Left ventricle myocardium inferior (tissue), 1 donor: Measurements from ENCODE around the gene GREB1. TPM values are rescaled to one million over a fixed set of nuclear protein-coding genes. Genes with fewer than 3 reads are reported as not detected.

Experiments used
- DNase-seq: peaks from one replicate; pipeline ENCODE4 v3.0.0-alpha.2; 2020
- H3K27ac ChIP-seq: fragments of 200-600 bp; replicated peaks from 2 replicates; pipeline ENCODE4 v1.8.0; 2021
- H3K27me3 ChIP-seq: fragments of 200-600 bp; 2 replicates; pipeline ENCODE4 v1.8.0; 2021; ENCODE audit warnings: low read depth
- H3K36me3 ChIP-seq: fragments of 200-600 bp; 2 replicates; pipeline ENCODE4 v1.8.0; 2021
- H3K4me1 ChIP-seq: fragments of 200-600 bp; 2 replicates; pipeline ENCODE4 v1.8.0; 2021
- H3K4me3 ChIP-seq: fragments of 200-600 bp; 2 replicates; pipeline ENCODE4 v1.8.0; 2021; ENCODE audit warnings: mild to moderate bottlenecking, moderate library complexity
- H3K9me3 ChIP-seq: fragments of 200-600 bp; replicated peaks from 2 replicates; pipeline ENCODE4 v1.8.0; 2021
- CTCF ChIP-seq: fragments of 200-600 bp; IDR thresholded peaks from 2 replicates; pipeline ENCODE4 v1.8.0; 2021; ENCODE audit warnings: antibody characterized with exemption, mild to moderate bottlenecking, borderline replicate concordance
- intact Hi-C: fragments of 100-400 bp; cut with micrococcal nuclease; formaldehyde crosslinking; loops from one replicate; pipeline ENCODE4 v1.11.0; 2022
- total RNA-seq: library from RNA; stranded (reverse); fragmentation: NEBNext Ultra II Directional; extraction: Animal tissue kit (Norgen Biotek cat#: 25700); gene quantifications from one replicate; pipeline ENCODE4 v1.2.1, GENCODE V29; 2021
- donor health status: DM: no; HTN: yes; CAD: no; lungs with severe emphysema.

Gene GREB1
- total RNA-seq, 1 donor from 2014 or later, result 7.8 TPM

DNA sequence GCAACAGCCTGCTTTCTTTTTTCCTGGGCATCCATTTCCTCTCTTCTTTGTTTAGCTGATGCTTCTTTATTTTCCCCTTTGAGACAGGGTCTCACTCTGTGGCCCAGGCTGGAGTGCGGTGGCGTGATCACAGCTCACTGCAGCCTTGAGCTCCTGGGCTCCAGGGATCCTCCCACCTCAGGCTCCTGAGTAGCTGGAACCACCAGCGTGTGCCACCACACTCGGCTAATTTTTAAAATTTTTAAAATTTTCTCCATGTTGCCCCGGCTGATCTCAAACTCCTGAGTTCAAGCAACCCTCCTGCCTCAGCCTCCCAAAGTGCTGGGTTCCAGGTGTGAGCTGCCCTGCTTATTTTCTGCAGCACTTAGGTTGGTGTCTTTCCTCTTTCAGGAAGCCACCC is 77.4 kb downstream of the GREB1 start:
- Histone ChIP-seq H3K27me3 (no peaks in the 10 kb centered on the region), H3K27ac (no peak overlapping the region), H3K4me1 (no peaks in the 10 kb centered on the region), H3K9me3 (no peaks in the 10 kb centered on the region), H3K4me3 (no peak overlapping the region), H3K36me3 (peaks cover 22% of the 10 kb centered on the region)
- DNase-seq, result no peak
- intact Hi-C loops, result no loop called here
- TF ChIP-seq CTCF, result no peak

GRCh38 chr2:11612553-11613215 is 78.8 kb downstream of the GREB1 start:
- Histone ChIP-seq H3K36me3 (peaks cover 36% of the 10 kb centered on the region), H3K4me1 (no peaks in the 10 kb centered on the region), H3K27me3 (no peaks in the 10 kb centered on the region), H3K4me3 (no peak overlapping the region), H3K9me3 (no peaks in the 10 kb centered on the region), H3K27ac (no peak overlapping the region)
- no peak for DNase-seq
- no peak for TF ChIP-seq CTCF
- intact Hi-C loops, result no loop called here

DNA sequence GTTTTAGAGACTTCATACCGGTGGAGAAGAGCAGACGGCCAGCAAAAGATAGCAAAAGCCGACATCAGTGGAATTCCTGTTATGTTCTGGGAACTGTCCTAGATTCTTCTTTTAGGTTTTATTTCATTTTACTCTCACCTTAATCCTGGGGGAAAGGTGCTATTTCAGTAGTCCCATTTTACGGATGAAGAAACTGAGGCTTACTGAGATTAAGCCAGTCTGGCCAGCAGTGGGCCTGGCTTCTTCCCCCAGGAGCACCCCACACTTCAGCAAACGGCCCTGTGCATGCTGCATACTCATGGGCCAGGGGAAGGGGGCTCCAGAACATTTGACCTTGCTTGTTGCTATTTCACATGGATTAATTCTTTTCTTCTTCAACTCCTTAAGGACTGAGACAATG is 79.5 kb downstream of the GREB1 start:
- no peaks in the 10 kb centered on the region for H3K27me3 ChIP-seq
- peaks cover 40% of the 10 kb centered on the region for H3K36me3 ChIP-seq
- DNase-seq, result no peak
- TF ChIP-seq CTCF, result no peak
- H3K27ac ChIP-seq, result no peak overlapping the region
- H3K4me3 ChIP-seq, result no peak overlapping the region
- intact Hi-C loops, result no loop called here
- no peaks in the 10 kb centered on the region for H3K9me3 ChIP-seq
- no peaks in the 10 kb centered on the region for H3K4me1 ChIP-seq

GRCh38 chr2:11615209-11615608 is 81.4 kb downstream of the GREB1 start:
- Histone ChIP-seq H3K36me3 (peaks cover 40% of the 10 kb centered on the region), H3K4me3 (no peak overlapping the region), H3K27me3 (no peaks in the 10 kb centered on the region), H3K27ac (no peak overlapping the region), H3K4me1 (no peaks in the 10 kb centered on the region), H3K9me3 (no peaks in the 10 kb centered on the region)
- TF ChIP-seq CTCF, result no peak
- intact Hi-C loops, result no loop called here
- no peak for DNase-seq

- no peak for DNase-seq
- Histone ChIP-seq H3K27ac (no peak overlapping the region), H3K4me3 (no peak overlapping the region), H3K9me3 (no peaks in the 10 kb centered on the region), H3K4me1 (no peaks in the 10 kb centered on the region), H3K27me3 (no peaks in the 10 kb centered on the region), H3K36me3 (peaks cover 31% of the 10 kb centered on the region)
- no peak for TF ChIP-seq CTCF
- intact Hi-C loops, result no loop called here
These were observed 82.3 kb downstream of the GREB1 start for GRCh38 chr2:11616097-11616687.
